Stomach (tissue), 9 donors: ENCODE results near the gene COL5A1. TPM values are rescaled to one million over a fixed set of nuclear protein-coding genes. Genes with fewer than 3 reads are reported as not detected.

ENCODE experiments used
- DNase-seq, 2 donors: peaks; one replicate each; pipeline versions ENCODE4 v3.0.0 to v3.0.0-alpha.2; 2013 to 2019
- H3K27ac ChIP-seq, 5 donors: fragments of 200-600 bp in 4 of 5; sonication (generic) in 4 of 5; one replicate each; pipeline ENCODE4 v1.5.1; 2013 to 2019; ENCODE audit warnings: mild to moderate bottlenecking in 1 of 5, moderate library complexity in 1 of 5
- H3K27me3 ChIP-seq, 3 donors: fragments of 200-600 bp; sonication (generic); one replicate each; pipeline ENCODE4 v1.5.1; 2017 to 2019; ENCODE audit warnings: mixed run types in 1 of 3
- H3K36me3 ChIP-seq, 4 donors: fragments of 200-600 bp; sonication (generic); 1 replicate in 3 of 4; 2 replicates in 1 of 4; pipeline ENCODE4 v1.5.1; 2016 to 2019
- H3K4me1 ChIP-seq, 4 donors: fragments of 200-600 bp; sonication (generic); one replicate each; pipeline ENCODE4 v1.5.1; 2016 to 2019
- H3K4me3 ChIP-seq, 4 donors: fragments of 200-600 bp; sonication (generic) in 3 of 4; one replicate each; pipeline ENCODE4 v1.5.1; 2016 to 2019; ENCODE audit warnings: mild to moderate bottlenecking in 1 of 4
- H3K9me3 ChIP-seq, 4 donors: fragments of 200-600 bp; sonication (generic); one replicate each; pipeline ENCODE4 v1.5.1; 2016 to 2019
- CTCF ChIP-seq, 7 experiments: fragments of 450-650 bp in 4 of 7; fragments of 200-600 bp in 3 of 7; sonication (generic) in 3 of 7; IDR thresholded peaks; one replicate each; pipeline ENCODE4 v1.5.1; 2016 to 2019; ENCODE audit warnings: antibody characterized with exemption in 7 of 7, control low read depth in 2 of 7, mild to moderate bottlenecking in 1 of 7
- EP300 ChIP-seq: sonication (generic); formaldehyde crosslinking; IDR thresholded peaks from one replicate; pipeline ENCODE4 v1.6.1; 2017; ENCODE audit warnings: antibody characterized with exemption
- POLR2A ChIP-seq, 4 donors: fragments of 450-650 bp; IDR thresholded peaks; one replicate each; pipeline ENCODE4 v1.6.1; 2016; ENCODE audit warnings: antibody characterized with exemption in 4 of 4, control low read depth in 2 of 4, mild to moderate bottlenecking in 1 of 4, moderate library complexity in 1 of 4
- POLR2AphosphoS5 ChIP-seq, 3 donors: sonication (generic); formaldehyde crosslinking; IDR thresholded peaks; one replicate each; pipeline ENCODE4 v1.6.1; 2016; ENCODE audit warnings: antibody characterized with exemption in 3 of 3
- whole genome bisulfite sequencing, 5 donors: extraction: QIAGEN DNeasy Blood & Tissue Kit in 3 of 5; methylation state at CpG; one replicate each; pipeline versions ENCODE4 v1.1.5 to v1.1.7; 2013 to 2018; 5-methylcytosine and 5-hydroxymethylcytosine counted together
- intact Hi-C: fragments of 100-400 bp; cut with DNase I; formaldehyde crosslinking; loops from one replicate; pipeline ENCODE4 v1.15.1; 2023; ENCODE audit warnings: low total_unique reads
- polyA plus RNA-seq, 3 donors: library from polyadenylated mRNA; stranded (reverse); fragments of 200-250 nt; gene quantifications; one replicate each; pipeline ENCODE4 v1.2.3, GENCODE V29; 2013
- total RNA-seq, 5 donors: library from RNA; depleted of rRNA; stranded (reverse); fragments of >200 nt; gene quantifications; one replicate each; pipeline versions ENCODE4 v1.1.0 to v1.2.3, GENCODE V29; 2014 to 2016
- donor health status: healthy with polysubstance abuse.
- donor health status: Bipolar disorder and iron deficiency.
- donor health status: healthy.

COL5A1 gene
- total and polyA plus RNA-seq, 8 donors = 7.3 to 205 (median 26.4) TPM

DNA sequence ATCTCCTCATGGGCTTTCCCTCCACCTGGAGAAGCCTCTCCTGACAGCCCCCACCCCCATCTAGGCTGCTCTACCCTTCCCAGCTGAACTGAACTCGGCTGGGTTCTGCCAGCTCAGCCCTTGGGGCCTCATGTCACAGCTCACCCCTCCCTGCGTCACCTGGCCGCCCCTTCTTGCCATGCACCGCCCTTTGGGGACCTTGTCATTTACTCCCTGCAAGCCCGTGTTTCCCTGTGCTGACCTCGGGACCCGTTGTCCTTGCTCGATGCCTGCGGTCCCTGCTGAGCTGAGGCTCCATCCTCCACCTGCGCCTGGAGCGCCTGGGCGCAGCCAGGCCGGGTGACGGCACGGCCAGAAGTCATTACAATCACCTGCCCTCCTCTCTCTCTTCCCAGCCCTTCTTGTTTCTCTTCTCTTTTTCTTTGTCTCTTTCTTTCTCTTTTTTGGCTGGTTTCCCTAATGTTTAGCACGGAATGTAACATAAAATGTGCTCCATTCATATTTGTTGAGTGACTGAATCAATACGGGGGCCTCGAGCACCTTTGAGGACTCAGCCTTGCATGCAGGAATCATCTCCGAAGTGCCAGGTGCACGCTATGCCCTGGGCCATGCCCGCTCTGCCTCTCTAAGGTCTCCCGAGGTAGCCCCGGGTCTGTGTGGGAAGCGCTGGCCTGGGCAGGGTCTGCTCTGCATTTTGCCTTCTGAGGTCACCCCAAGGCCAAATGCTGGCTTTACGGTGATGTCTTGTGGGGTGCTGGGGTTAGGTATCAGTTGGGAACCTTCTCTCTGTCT, 48.1 kb upstream of the COL5A1 start:
- DNase-seq = no peak
- Histone ChIP-seq H3K4me1 (no peaks in the 10 kb centered on the region), H3K27me3 (peaks cover 0 to 53% (median 0%) of the 10 kb centered on the region in 3 donors), H3K27ac (no peak overlapping the region), H3K9me3 (no peaks in the 10 kb centered on the region), H3K4me3 (no peak overlapping the region), H3K36me3 (no peaks in the 10 kb centered on the region)
- 76 to 82% (median 78%) methylated on average over 24 to 25 of the region's 25 CpGs for WGBS, 5 donors
- TF ChIP-seq POLR2AphosphoS5 (IDR thresholded peaks at IDR 0.05) = no peak
- intact Hi-C loops = no loop called here

- intact Hi-C loops = no loop called here
- DNase-seq = no peak
- H3K27me3 ChIP-seq = peaks cover 0 to 55% (median 0%) of the 10 kb centered on the region in 3 donors
- 80 to 86% (median 82%) methylated on average over 13 to 15 of the region's 15 CpGs for WGBS, 5 donors
- TF ChIP-seq EP300 = no peak
- no peak for TF ChIP-seq POLR2AphosphoS5 (IDR thresholded peaks at IDR 0.05)
- TF ChIP-seq POLR2A (IDR thresholded peaks at IDR 0.05) = no peak
- TF ChIP-seq CTCF (IDR thresholded peaks at IDR 0.05) = no peak
- H3K4me3 ChIP-seq = no peak overlapping the region
- no peaks in the 10 kb centered on the region for H3K9me3 ChIP-seq
- H3K27ac ChIP-seq = no peak overlapping the region
- H3K36me3 ChIP-seq = no peaks in the 10 kb centered on the region
- H3K4me1 ChIP-seq = no peaks in the 10 kb centered on the region
Observed at GRCh38 chr9:134594078-134594941, 47.3 kb upstream of the COL5A1 start.

DNA sequence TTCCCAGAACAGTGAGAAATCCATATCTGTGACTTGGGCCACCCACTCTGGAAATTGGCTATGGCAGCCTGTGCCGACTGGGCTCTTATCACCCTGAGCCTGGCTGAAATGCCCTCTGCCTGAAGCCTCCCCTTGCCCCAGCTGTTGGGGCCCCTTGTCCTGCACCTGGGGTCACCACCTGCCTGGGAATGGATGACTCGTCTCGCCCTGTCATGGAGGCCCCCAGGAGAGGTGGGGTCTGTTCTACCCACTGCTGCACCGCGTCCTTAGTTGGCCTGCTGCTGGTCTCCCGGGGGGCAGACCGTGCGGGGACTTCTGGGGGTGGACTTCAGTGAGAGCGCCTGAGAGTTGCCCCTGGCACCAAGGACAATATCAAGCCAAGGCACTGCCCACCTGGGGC, 46.6 kb upstream of the COL5A1 start:
- no peak for DNase-seq
- no peak for TF ChIP-seq POLR2AphosphoS5 (IDR thresholded peaks at IDR 0.05)
- no peak for TF ChIP-seq CTCF (IDR thresholded peaks at IDR 0.05)
- TF ChIP-seq EP300 = no peak
- no peak for TF ChIP-seq POLR2A (IDR thresholded peaks at IDR 0.05)
- no peaks in the 10 kb centered on the region for H3K4me1 ChIP-seq
- 94 to 100% (median 97%) methylated on average over 4 to 9 of the region's 9 CpGs for WGBS, 5 donors
- peaks cover 0 to 51% (median 0%) of the 10 kb centered on the region in 3 donors for H3K27me3 ChIP-seq
- H3K27ac ChIP-seq = no peak overlapping the region
- no peaks in the 10 kb centered on the region for H3K36me3 ChIP-seq
- H3K4me3 ChIP-seq = no peak overlapping the region
- H3K9me3 ChIP-seq = no peaks in the 10 kb centered on the region
- intact Hi-C loops = no loop called here

DNA sequence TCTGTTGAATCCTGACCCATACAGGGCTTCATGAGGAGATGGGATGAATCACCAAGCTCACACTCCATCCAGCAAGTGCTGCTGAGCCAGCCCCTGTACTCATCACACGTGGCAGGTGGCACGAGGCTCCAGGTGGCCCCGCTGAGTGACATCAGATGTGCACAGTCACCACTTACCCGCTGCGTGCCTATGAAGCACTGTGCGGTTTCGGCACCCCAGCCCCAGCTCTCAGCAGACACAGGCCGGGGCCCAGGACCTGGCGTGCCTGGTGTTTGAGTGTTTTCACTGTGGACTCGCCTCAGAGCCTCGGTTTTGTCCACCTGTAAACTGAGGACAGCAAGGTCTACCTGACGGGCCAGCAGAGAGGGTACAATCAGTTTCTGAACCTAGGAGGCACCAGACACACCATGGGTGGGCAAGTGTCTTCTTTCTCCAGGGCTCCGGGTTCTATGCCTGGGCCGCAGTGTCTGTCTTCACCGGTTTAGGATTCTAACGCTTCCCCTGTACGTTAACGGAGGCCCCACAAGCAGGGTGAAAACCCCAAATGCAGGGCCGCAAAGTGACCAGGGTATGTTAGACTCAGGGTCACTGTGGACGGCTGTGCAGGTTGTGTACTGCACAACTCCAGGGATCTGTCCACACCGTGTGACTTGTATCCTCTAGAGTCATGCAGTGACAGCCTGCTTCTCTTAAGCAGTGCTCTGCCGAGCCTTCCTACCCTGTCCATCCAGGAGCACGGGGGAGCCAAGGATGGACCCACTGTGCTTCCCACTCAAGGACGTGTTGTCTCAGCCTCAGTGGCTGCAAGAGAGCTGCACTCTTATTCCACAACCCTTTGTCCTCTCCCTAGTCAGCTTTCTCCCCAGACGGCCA, 44.3 kb upstream of the COL5A1 start:
- Histone ChIP-seq H3K4me1 (no peaks in the 10 kb centered on the region), H3K4me3 (no peak overlapping the region), H3K27me3 (peaks cover 0 to 42% (median 11%) of the 10 kb centered on the region in 3 donors), H3K27ac (no peak overlapping the region), H3K36me3 (no peaks in the 10 kb centered on the region), H3K9me3 (peaks cover 0 to 9% (median 0%) of the 10 kb centered on the region in 4 donors)
- WGBS, 5 donors = 86 to 90% (median 87%) methylated on average over 25 of the region's 25 CpGs
- TF ChIP-seq CTCF (IDR thresholded peaks at IDR 0.05) (no peak), EP300 (no peak), POLR2A (IDR thresholded peaks at IDR 0.05) (no peak), POLR2AphosphoS5 (IDR thresholded peaks at IDR 0.05) (no peak)
- intact Hi-C loops = no loop called here
- DNase-seq = no peak
